Right lobe of liver (tissue), 4 donors: ENCODE results near the gene TMEM11.

Experiments used
- POLR2A ChIP-seq: fragments of 450-650 bp; IDR thresholded peaks from one replicate; pipeline ENCODE4 v1.6.1; 2017; ENCODE audit warnings: antibody characterized with exemption, mild to moderate bottlenecking
- TF ChIP-seq, protein P1 (sequence below), 4 donors: fragments of 200-600 bp in 3 of 4; fragments of 450-650 bp in 1 of 4; IDR thresholded peaks; one replicate each; pipeline versions ENCODE4 v1.5.1 to v1.8.0; 2016 to 2022; ENCODE audit warnings: antibody characterized with exemption in 4 of 4, mild to moderate bottlenecking in 2 of 4
- donor health status: DM: no; HTN: no; CAD: no.
- donor health status: DM: no; HTN: no; CAD: no.
- donor health status: DM: no; HTN: yes; CAD: no.

DNA sequence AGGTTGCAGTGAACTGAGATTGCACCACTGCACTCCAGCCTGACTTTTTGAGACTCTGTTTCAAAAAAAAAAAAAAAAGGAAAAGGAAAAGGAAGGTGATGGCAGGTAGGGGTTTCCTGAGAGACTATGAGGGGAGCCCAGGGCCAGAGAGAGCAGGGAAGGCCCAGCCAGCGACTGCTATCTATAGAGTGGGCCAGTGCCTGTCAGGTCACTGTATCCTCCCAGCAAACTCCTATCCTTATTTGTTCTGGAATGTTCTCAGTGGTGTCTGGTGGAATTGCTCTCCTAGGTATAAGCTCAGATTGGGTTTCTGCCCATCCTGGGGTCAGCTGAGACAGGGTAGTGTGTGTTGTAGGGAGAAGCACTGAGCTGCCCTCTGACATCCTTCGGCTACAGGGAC lies 14.9 kb upstream of the TMEM11 start:
- TF ChIP-seq, protein P1, sequence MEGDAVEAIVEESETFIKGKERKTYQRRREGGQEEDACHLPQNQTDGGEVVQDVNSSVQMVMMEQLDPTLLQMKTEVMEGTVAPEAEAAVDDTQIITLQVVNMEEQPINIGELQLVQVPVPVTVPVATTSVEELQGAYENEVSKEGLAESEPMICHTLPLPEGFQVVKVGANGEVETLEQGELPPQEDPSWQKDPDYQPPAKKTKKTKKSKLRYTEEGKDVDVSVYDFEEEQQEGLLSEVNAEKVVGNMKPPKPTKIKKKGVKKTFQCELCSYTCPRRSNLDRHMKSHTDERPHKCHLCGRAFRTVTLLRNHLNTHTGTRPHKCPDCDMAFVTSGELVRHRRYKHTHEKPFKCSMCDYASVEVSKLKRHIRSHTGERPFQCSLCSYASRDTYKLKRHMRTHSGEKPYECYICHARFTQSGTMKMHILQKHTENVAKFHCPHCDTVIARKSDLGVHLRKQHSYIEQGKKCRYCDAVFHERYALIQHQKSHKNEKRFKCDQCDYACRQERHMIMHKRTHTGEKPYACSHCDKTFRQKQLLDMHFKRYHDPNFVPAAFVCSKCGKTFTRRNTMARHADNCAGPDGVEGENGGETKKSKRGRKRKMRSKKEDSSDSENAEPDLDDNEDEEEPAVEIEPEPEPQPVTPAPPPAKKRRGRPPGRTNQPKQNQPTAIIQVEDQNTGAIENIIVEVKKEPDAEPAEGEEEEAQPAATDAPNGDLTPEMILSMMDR (IDR thresholded peaks at IDR 0.05) = no peak
- TF ChIP-seq POLR2A = no peak
